Chondrocyte (in vitro differentiated cells): Measurements from ENCODE around the gene PTPRG. TPM values are rescaled to one million over a fixed set of nuclear protein-coding genes. Genes with fewer than 3 reads are reported as not detected.

ENCODE experiments used
- DNase-seq: peaks from one replicate; pipeline ENCODE4 v3.0.0; 2021; ENCODE audit warnings: mixed read lengths, low spot score
- H3K27ac Mint-ChIP-seq: one replicate; pipeline ENCODE4 v1.8.0; 2021; ENCODE audit warnings: mild to moderate bottlenecking, moderate library complexity, mixed read lengths; ENCODE audit not compliant: unreplicated experiment
- H3K27me3 Mint-ChIP-seq: 2 replicates; pipeline ENCODE4 v1.8.0; 2021; ENCODE audit warnings: low read depth, mixed read lengths
- H3K36me3 Mint-ChIP-seq: 2 replicates; pipeline ENCODE4 v1.8.0; 2021; ENCODE audit warnings: low read depth, mixed read lengths
- H3K4me1 Mint-ChIP-seq: 2 replicates; pipeline ENCODE4 v1.8.0; 2021; ENCODE audit warnings: low read depth, mild to moderate bottlenecking, mixed read lengths
- H3K4me3 Mint-ChIP-seq: one replicate; pipeline ENCODE4 v1.8.0; 2021; ENCODE audit warnings: mild to moderate bottlenecking, moderate library complexity, mixed read lengths; ENCODE audit not compliant: unreplicated experiment
- H3K9me3 Mint-ChIP-seq: 2 replicates; pipeline ENCODE4 v1.8.0; 2021; ENCODE audit warnings: low read depth, mixed read lengths
- total RNA-seq: library from RNA; stranded (reverse); gene quantifications from 3 replicates; pipeline ENCODE4 v1.2.1, GENCODE V29; 2021
- TF ChIP-seq, protein P1 (sequence below): fragments of 200-600 bp; sonication (generic); IDR thresholded peaks from 2 replicates; pipeline ENCODE4 v1.5.0; 2021; ENCODE audit warnings: antibody characterized with exemption, mild to moderate bottlenecking, moderate library complexity

Gene PTPRG
- total RNA-seq, 1 donor from 2014 or later: 45.5 TPM

GRCh38 chr3:61793056-61793455 lies 231.7 kb downstream of the PTPRG start:
- no peak for DNase-seq
- Mint-ChIP-seq H3K36me3 (no peaks in the 10 kb centered on the region), H3K9me3 (no peaks in the 10 kb centered on the region), H3K27me3 (no peaks in the 10 kb centered on the region), H3K27ac (no peak overlapping the region), H3K4me1 (peaks cover 3% of the 10 kb centered on the region), H3K4me3 (no peak overlapping the region)
- TF ChIP-seq, protein P1, sequence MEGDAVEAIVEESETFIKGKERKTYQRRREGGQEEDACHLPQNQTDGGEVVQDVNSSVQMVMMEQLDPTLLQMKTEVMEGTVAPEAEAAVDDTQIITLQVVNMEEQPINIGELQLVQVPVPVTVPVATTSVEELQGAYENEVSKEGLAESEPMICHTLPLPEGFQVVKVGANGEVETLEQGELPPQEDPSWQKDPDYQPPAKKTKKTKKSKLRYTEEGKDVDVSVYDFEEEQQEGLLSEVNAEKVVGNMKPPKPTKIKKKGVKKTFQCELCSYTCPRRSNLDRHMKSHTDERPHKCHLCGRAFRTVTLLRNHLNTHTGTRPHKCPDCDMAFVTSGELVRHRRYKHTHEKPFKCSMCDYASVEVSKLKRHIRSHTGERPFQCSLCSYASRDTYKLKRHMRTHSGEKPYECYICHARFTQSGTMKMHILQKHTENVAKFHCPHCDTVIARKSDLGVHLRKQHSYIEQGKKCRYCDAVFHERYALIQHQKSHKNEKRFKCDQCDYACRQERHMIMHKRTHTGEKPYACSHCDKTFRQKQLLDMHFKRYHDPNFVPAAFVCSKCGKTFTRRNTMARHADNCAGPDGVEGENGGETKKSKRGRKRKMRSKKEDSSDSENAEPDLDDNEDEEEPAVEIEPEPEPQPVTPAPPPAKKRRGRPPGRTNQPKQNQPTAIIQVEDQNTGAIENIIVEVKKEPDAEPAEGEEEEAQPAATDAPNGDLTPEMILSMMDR: no peak

DNA sequence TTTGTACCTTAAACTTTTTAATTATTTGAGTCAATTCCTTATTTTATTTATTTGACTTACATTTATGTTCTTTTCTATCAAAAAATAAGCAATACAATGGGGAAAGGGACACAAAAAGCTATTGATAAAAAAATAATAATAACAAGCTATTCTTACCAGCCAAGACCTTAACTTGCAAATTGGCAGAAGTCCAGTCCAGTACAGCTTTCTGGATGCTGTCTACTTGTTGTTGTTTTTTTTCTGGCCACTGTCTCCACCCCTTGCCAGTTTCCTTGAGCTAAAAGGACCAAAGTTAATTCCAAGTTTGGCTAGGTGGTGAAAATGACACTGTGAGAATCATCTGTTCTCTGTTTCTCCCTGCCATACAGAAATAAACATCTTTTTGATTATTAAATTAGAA lies 232.2 kb downstream of the PTPRG start:
- no peaks in the 10 kb centered on the region for H3K36me3 Mint-ChIP-seq
- H3K4me1 Mint-ChIP-seq: peaks cover 3% of the 10 kb centered on the region
- DNase-seq: no peak
- no peak overlapping the region for H3K4me3 Mint-ChIP-seq
- TF ChIP-seq, protein P1: no peak
- no peaks in the 10 kb centered on the region for H3K9me3 Mint-ChIP-seq
- H3K27ac Mint-ChIP-seq: no peak overlapping the region
- H3K27me3 Mint-ChIP-seq: no peaks in the 10 kb centered on the region

DNA sequence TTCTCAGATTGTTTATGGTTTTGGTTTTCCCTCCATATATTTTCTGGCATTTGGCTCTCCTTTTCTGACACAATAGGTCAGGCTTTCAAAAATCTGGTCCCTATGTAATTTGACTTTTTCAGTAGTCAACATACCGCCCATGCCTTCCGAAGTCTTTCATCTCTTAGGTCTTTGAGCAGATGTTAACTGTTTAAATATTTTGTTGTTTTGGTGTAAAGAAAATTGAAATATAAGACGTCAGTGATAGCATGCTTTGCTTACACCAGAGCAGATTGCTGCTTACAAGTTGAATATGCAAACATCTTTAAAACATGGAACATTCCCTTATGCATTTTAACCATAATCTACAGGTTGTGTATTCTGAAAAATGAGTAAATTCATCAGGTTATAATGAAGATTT lies 233.0 kb downstream of the PTPRG start:
- Mint-ChIP-seq H3K27me3 (no peaks in the 10 kb centered on the region), H3K9me3 (no peaks in the 10 kb centered on the region), H3K4me3 (no peak overlapping the region), H3K27ac (no peak overlapping the region), H3K4me1 (peaks cover 3% of the 10 kb centered on the region), H3K36me3 (no peaks in the 10 kb centered on the region)
- no peak for DNase-seq
- TF ChIP-seq, protein P1: no peak

GRCh38 chr3:61794961-61795360 lies 233.6 kb downstream of the PTPRG start:
- Mint-ChIP-seq H3K9me3 (no peaks in the 10 kb centered on the region), H3K27me3 (no peaks in the 10 kb centered on the region), H3K4me1 (no peaks in the 10 kb centered on the region), H3K36me3 (no peaks in the 10 kb centered on the region), H3K4me3 (no peak overlapping the region), H3K27ac (no peak overlapping the region)
- TF ChIP-seq, protein P1: no peak
- no peak for DNase-seq

- Mint-ChIP-seq H3K27me3 (no peaks in the 10 kb centered on the region), H3K9me3 (no peaks in the 10 kb centered on the region), H3K4me1 (no peaks in the 10 kb centered on the region), H3K27ac (no peak overlapping the region), H3K4me3 (no peak overlapping the region), H3K36me3 (peaks cover 2% of the 10 kb centered on the region)
- DNase-seq: no peak
- TF ChIP-seq, protein P1: no peak
Observed at GRCh38 chr3:61796088-61796680, 234.8 kb downstream of the PTPRG start.
